ENCODE results near the gene PLEKHG4B. TPM values are rescaled to one million over a fixed set of nuclear protein-coding genes. Genes with fewer than 3 reads are reported as not detected.
"Not testable (repeated sequence)": the region's sequence is repeated elsewhere in the genome, so short reads cannot be mapped to it uniquely, and the experiment has no call there.

The PLEKHG4B gene
- total RNA-seq, 1 experiment from 2014 or later: 51.4 TPM

GRCh38 chr5:230711-231110 is 138.7 kb downstream of the PLEKHG4B start:
- H3K4me1 Mint-ChIP-seq: peaks cover 10% of the 10 kb centered on the region
- no peak for TF ChIP-seq MXD4 (CRISPR knock-in tag; IDR thresholded peaks at IDR 0.05; ENCODE audit: borderline replicate concordance)
- TF ChIP-seq, protein P1, sequence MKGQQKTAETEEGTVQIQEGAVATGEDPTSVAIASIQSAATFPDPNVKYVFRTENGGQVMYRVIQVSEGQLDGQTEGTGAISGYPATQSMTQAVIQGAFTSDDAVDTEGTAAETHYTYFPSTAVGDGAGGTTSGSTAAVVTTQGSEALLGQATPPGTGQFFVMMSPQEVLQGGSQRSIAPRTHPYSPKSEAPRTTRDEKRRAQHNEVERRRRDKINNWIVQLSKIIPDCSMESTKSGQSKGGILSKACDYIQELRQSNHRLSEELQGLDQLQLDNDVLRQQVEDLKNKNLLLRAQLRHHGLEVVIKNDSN (CRISPR knock-in tag; IDR thresholded peaks at IDR 0.05): no peak
- no peak for TF ChIP-seq KAT7 (CRISPR knock-in tag; IDR thresholded peaks at IDR 0.05; ENCODE audit: borderline replicate concordance)
- TF ChIP-seq EMX1 (CRISPR knock-in tag; IDR thresholded peaks at IDR 0.05): no peak
- TF ChIP-seq, protein P2, sequence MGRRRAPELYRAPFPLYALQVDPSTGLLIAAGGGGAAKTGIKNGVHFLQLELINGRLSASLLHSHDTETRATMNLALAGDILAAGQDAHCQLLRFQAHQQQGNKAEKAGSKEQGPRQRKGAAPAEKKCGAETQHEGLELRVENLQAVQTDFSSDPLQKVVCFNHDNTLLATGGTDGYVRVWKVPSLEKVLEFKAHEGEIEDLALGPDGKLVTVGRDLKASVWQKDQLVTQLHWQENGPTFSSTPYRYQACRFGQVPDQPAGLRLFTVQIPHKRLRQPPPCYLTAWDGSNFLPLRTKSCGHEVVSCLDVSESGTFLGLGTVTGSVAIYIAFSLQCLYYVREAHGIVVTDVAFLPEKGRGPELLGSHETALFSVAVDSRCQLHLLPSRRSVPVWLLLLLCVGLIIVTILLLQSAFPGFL (CRISPR knock-in tag; IDR thresholded peaks at IDR 0.05; ENCODE audit: borderline replicate concordance): no peak
- TF ChIP-seq TCF7 (CRISPR knock-in tag; IDR thresholded peaks at IDR 0.05; ENCODE audit: low read depth): no peak
- TF ChIP-seq RELA (CRISPR knock-in tag; IDR thresholded peaks at IDR 0.05; ENCODE audit: borderline replicate concordance): no peak
- no peak for TF ChIP-seq ZNF232 (CRISPR knock-in tag; IDR thresholded peaks at IDR 0.05)
- ChIA-PET POLR2A (interaction anchor here (0.6 kb wide), 1 partner anchor 40 kb away, joined by 5 read pairs; no protein-coding TSS in a partner anchor), CTCF (no interaction called here)
- no peak for ATAC-seq
- H3K27ac Mint-ChIP-seq: no peak overlapping the region
- H3K36me3 Mint-ChIP-seq: peaks cover 75% of the 10 kb centered on the region
- DNase-seq (ENCODE audit: low spot score): no peak
- no peak overlapping the region for H3K4me3 Mint-ChIP-seq
- no peaks in the 10 kb centered on the region for H3K27me3 Mint-ChIP-seq (ENCODE audit: low read depth)
- no peaks in the 10 kb centered on the region for H3K9me3 Mint-ChIP-seq

DNA sequence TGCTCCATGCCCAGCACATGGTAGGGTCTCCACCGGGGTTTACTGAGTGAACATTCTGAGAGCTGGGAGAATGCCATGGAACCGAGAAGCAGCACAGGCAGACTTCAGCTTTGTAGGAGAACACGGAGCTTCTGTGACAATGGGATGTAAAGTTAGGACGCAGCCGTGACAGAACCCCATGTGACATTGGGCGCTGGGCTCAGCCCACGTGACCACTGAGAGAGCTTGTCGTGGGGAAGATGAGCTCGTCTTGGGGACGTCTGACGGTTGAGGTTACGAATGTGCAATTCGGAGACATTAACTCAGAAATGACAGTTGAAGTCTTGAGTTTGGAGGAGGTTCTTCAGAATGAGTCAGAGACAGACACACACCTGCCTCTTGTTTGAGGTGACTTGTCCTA is 139.7 kb downstream of the PLEKHG4B start:
- ATAC-seq (no peak), DNase-seq (ENCODE audit: low spot score) (no peak)
- peaks cover 77% of the 10 kb centered on the region for H3K36me3 Mint-ChIP-seq
- no peak for TF ChIP-seq AFF4 (CRISPR knock-in tag; IDR thresholded peaks at IDR 0.05; ENCODE audit: borderline replicate concordance)
- TF ChIP-seq TEAD1 (CRISPR knock-in tag; IDR thresholded peaks at IDR 0.05): no peak
- POLR2A ChIA-PET: no interaction called here
- CTCF ChIA-PET: no interaction called here
- H3K27me3 Mint-ChIP-seq (ENCODE audit: low read depth): no peaks in the 10 kb centered on the region
- no peaks in the 10 kb centered on the region for H3K9me3 Mint-ChIP-seq
- peaks cover 10% of the 10 kb centered on the region for H3K4me1 Mint-ChIP-seq
- H3K27ac Mint-ChIP-seq: no peak overlapping the region
- no peak overlapping the region for H3K4me3 Mint-ChIP-seq

DNA sequence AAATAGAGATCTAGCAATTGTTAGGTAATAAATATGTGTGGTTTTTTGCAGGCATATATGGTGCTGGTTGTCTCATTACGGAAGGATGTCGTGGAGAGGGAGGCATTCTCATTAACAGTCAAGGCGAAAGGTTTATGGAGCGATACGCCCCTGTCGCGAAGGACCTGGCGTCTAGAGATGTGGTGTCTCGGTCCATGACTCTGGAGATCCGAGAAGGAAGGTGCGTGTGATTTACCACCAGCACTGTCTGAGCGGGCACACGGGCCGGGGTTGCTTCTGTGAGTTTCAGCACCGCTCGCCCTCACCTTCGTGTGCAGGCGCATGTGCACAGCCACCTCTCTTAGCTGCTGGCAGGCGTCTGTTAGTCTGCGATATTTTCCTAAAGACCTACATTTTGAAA is 141.5 kb downstream of the PLEKHG4B start:
- H3K4me1 Mint-ChIP-seq; DNase-seq (ENCODE audit: low spot score); CTCF ChIA-PET; H3K4me3 Mint-ChIP-seq; ATAC-seq; H3K9me3 Mint-ChIP-seq; POLR2A ChIA-PET; H3K27me3 Mint-ChIP-seq (ENCODE audit: low read depth): not testable (repeated sequence)
- peak overlapping the region; percentile 65 for H3K27ac Mint-ChIP-seq
- H3K36me3 Mint-ChIP-seq: peaks cover 79% of the 10 kb centered on the region

DNA sequence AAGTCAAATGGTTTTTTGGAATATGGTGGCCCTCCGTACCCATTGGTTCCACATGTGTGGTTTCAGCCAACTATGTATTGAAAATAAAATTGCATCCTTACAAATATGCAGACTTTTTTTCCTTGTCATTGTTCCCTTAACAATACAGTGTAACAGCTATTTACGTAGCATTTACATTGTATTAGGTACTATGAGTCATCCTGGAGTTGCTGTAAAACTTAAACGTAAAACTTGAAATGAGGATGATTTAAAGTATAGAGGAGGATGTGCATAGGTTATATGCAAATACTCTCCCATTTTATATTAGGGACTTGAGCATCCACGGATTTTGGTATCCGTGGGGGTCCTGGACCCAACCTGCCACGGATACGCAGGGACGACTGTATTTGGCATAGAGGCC is 142.5 kb downstream of the PLEKHG4B start:
- no peak for DNase-seq (ENCODE audit: low spot score)
- no peaks in the 10 kb centered on the region for H3K9me3 Mint-ChIP-seq
- no peaks in the 10 kb centered on the region for H3K27me3 Mint-ChIP-seq (ENCODE audit: low read depth)
- peaks cover 79% of the 10 kb centered on the region for H3K36me3 Mint-ChIP-seq
- TF ChIP-seq TEAD1 (CRISPR knock-in tag; IDR thresholded peaks at IDR 0.05) (no peak), NR2C2 (CRISPR knock-in tag; IDR thresholded peaks at IDR 0.05) (no peak)
- ChIA-PET CTCF (no interaction called here), POLR2A (no interaction called here)
- ATAC-seq: no peak
- H3K4me3 Mint-ChIP-seq: no peak overlapping the region
- H3K27ac Mint-ChIP-seq: peak overlapping the region; percentile 60; the same call in 1 of the 2 replicates
- H3K4me1 Mint-ChIP-seq: peaks cover 10% of the 10 kb centered on the region

GRCh38 chr5:235527-235926 is 143.6 kb downstream of the PLEKHG4B start:
- H3K27me3 Mint-ChIP-seq (ENCODE audit: low read depth); H3K9me3 Mint-ChIP-seq; ATAC-seq; DNase-seq (ENCODE audit: low spot score); H3K4me3 Mint-ChIP-seq; H3K27ac Mint-ChIP-seq; POLR2A ChIA-PET; CTCF ChIA-PET; H3K4me1 Mint-ChIP-seq: not testable (repeated sequence)
- peaks cover 87% of the 10 kb centered on the region for H3K36me3 Mint-ChIP-seq

DNA sequence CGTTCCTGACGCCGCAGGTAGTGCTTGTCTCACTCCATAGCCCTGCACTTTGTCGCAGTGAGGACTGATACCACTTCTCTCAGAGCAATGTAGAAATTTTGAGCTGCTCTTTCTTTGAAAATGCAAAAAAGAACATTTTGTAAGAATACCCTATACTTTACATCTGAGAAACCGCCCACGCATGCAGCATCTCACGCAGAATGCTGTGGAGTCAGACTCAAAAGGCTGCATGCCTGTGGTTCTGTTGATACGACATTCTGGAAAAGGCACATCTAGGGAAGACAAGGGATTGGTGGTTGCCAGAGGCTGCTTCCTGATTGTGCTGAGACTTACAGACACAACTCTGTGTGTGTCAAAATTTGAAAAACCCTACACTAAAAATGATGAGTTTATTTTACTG is 146.0 kb downstream of the PLEKHG4B start:
- DNase-seq (ENCODE audit: low spot score); H3K27ac Mint-ChIP-seq; H3K4me3 Mint-ChIP-seq; H3K4me1 Mint-ChIP-seq; POLR2A ChIA-PET; ATAC-seq; H3K27me3 Mint-ChIP-seq (ENCODE audit: low read depth); CTCF ChIA-PET: not testable (repeated sequence)
- Mint-ChIP-seq H3K36me3 (peaks cover 93% of the 10 kb centered on the region), H3K9me3 (peaks cover 27% of the 10 kb centered on the region)

Data from WTC11 (cell line).